ENCODE measurements around the gene CNTN5.

Gene CNTN5

GRCh38 chr11:100329352-100329751 lies 1308.6 kb downstream of the CNTN5 start:
- Histone ChIP-seq H3K36me3 (ENCODE audit: insufficient read depth, low read length) (no peaks in the 10 kb centered on the region), H2AFZ (ENCODE audit: low read length, unreplicated experiment) (no peak overlapping the region), H3K27ac (ENCODE audit: low read depth, low read length) (no peak overlapping the region)

GRCh38 chr11:100336873-100337272 lies 1316.1 kb downstream of the CNTN5 start:
- Histone ChIP-seq H3K36me3 (ENCODE audit: insufficient read depth, low read length) (no peaks in the 10 kb centered on the region), H3K79me2 (ENCODE audit: control insufficient read depth, insufficient read depth, low read length, unreplicated experiment) (no peaks in the 10 kb centered on the region), H3K4me3 (ENCODE audit: low read depth, low read length) (no peak overlapping the region), H3K27ac (ENCODE audit: low read depth, low read length) (no peak overlapping the region), H2AFZ (ENCODE audit: low read length, unreplicated experiment) (no peak overlapping the region), H3K27me3 (ENCODE audit: insufficient read depth, low read length) (no peaks in the 10 kb centered on the region), H3K4me1 (ENCODE audit: control insufficient read depth, insufficient read depth, low read length, unreplicated experiment) (no peaks in the 10 kb centered on the region)

More at GRCh38 chr11:100329352-100329751, 1308.6 kb downstream of the CNTN5 start:
- Histone ChIP-seq H3K79me2 (ENCODE audit: control insufficient read depth, insufficient read depth, low read length, unreplicated experiment) (no peaks in the 10 kb centered on the region), H3K4me3 (ENCODE audit: low read depth, low read length) (no peak overlapping the region), H3K27me3 (ENCODE audit: insufficient read depth, low read length) (no peaks in the 10 kb centered on the region), H3K4me1 (ENCODE audit: control insufficient read depth, insufficient read depth, low read length, unreplicated experiment) (no peaks in the 10 kb centered on the region)

DNA sequence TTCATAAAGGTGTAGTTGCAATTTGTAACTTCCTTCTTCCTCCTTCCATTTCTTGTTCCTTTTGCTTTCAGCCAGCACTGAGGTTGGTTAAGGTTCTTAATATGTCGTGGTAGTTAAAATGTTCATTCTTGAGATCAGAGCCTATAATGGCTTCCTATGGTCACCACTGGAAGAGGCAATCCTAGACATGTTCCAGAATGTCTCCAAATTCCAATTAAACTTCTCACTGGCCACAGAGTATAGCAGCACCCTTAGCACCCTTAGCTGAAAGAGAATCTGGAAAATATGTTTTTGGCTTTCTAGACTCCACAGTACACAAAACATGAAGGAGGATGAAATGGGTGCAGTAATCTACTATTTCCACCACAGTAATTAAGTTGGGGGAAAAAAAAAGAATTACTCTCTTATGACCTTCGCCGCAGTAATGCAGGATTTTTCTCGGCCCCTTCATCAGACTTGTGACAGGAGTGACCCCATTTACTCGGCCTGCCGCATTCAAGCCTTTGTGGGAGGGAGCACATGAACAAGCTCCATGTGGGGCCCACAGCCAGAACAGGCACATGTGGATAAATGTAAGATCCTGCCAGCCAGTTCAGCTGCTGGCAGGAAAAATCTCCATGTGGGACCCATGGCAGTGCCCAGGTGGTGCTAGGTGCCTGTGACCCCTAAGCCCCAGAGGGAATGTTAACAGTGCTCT lies 1317.5 kb downstream of the CNTN5 start:
- Histone ChIP-seq H3K79me2 (ENCODE audit: control insufficient read depth, insufficient read depth, low read length, unreplicated experiment) (no peaks in the 10 kb centered on the region), H3K36me3 (ENCODE audit: insufficient read depth, low read length) (no peaks in the 10 kb centered on the region), H2AFZ (ENCODE audit: low read length, unreplicated experiment) (no peak overlapping the region), H3K27ac (ENCODE audit: low read depth, low read length) (no peak overlapping the region), H3K27me3 (ENCODE audit: insufficient read depth, low read length) (no peaks in the 10 kb centered on the region), H3K4me1 (ENCODE audit: control insufficient read depth, insufficient read depth, low read length, unreplicated experiment) (no peaks in the 10 kb centered on the region), H3K4me3 (ENCODE audit: low read depth, low read length) (no peak overlapping the region)

DNA sequence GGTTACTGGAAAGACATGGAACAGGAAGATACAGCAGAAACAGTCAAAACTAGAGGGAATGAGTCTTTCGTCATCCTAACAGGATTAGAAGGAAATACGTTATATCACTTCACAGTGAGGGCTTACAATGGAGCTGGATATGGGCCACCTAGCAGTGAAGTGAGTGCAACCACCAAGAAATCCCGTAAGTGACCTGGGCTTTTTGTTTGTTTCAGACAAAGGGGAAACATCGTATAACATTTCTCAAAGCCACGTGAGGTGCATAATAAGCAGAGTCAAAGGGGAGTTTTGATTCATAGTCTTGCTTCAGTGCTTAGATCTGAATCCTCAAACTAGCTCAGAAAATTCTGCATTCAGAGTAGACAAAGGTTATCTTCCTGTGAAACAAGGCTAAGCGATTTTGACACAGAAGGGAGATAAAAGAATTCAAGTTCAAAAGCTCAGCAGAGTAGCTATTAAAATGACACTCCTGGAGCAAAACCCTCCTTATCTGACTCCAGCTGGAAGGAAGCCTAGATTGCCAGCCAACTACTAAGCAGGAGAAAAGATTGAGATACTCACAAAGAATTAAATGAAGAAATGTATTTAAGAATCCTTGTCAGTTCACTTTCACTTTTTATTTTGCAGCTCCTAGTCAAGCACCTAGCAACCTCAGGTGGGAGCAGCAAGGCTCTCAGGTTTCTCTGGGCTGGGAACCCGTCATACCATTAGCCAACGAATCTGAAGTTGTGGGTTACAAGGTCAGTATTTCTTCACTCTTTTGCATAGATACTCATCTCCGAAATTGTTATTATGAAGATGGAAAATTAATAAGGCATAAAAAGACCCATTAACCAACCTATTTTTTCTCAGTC lies 1319.9 kb downstream of the CNTN5 start:
- H3K27ac ChIP-seq (ENCODE audit: low read depth, low read length): no peak overlapping the region
- no peaks in the 10 kb centered on the region for H3K79me2 ChIP-seq (ENCODE audit: control insufficient read depth, insufficient read depth, low read length, unreplicated experiment)
- H2AFZ ChIP-seq (ENCODE audit: low read length, unreplicated experiment): no peak overlapping the region
- H3K27me3 ChIP-seq (ENCODE audit: insufficient read depth, low read length): no peaks in the 10 kb centered on the region
- no peaks in the 10 kb centered on the region for H3K36me3 ChIP-seq (ENCODE audit: insufficient read depth, low read length)
- no peaks in the 10 kb centered on the region for H3K4me1 ChIP-seq (ENCODE audit: control insufficient read depth, insufficient read depth, low read length, unreplicated experiment)
- H3K4me3 ChIP-seq (ENCODE audit: low read depth, low read length): 0 out of 2 replicates have a peak overlapping the region, but pooled peaks have one; percentile 21

- no peaks in the 10 kb centered on the region for H3K36me3 ChIP-seq (ENCODE audit: insufficient read depth, low read length)
- H3K4me1 ChIP-seq (ENCODE audit: control insufficient read depth, insufficient read depth, low read length, unreplicated experiment): no peaks in the 10 kb centered on the region
- no peak overlapping the region for H2AFZ ChIP-seq (ENCODE audit: low read length, unreplicated experiment)
- H3K79me2 ChIP-seq (ENCODE audit: control insufficient read depth, insufficient read depth, low read length, unreplicated experiment): no peaks in the 10 kb centered on the region
- no peak overlapping the region for H3K27ac ChIP-seq (ENCODE audit: low read depth, low read length)
- H3K27me3 ChIP-seq (ENCODE audit: insufficient read depth, low read length): no peaks in the 10 kb centered on the region
- H3K4me3 ChIP-seq (ENCODE audit: low read depth, low read length): no peak overlapping the region
Observed at GRCh38 chr11:100353083-100353482, 1332.3 kb downstream of the CNTN5 start.

- Histone ChIP-seq H3K79me2 (ENCODE audit: control insufficient read depth, insufficient read depth, low read length, unreplicated experiment) (no peaks in the 10 kb centered on the region), H3K4me1 (ENCODE audit: control insufficient read depth, insufficient read depth, low read length, unreplicated experiment) (no peaks in the 10 kb centered on the region), H3K27me3 (ENCODE audit: insufficient read depth, low read length) (no peaks in the 10 kb centered on the region), H3K4me3 (ENCODE audit: low read depth, low read length) (no peak overlapping the region), H3K36me3 (ENCODE audit: insufficient read depth, low read length) (no peaks in the 10 kb centered on the region), H2AFZ (ENCODE audit: low read length, unreplicated experiment) (no peak overlapping the region), H3K27ac (ENCODE audit: low read depth, low read length) (no peak overlapping the region)
Observed at GRCh38 chr11:100354736-100355135, 1334.0 kb downstream of the CNTN5 start.

DNA sequence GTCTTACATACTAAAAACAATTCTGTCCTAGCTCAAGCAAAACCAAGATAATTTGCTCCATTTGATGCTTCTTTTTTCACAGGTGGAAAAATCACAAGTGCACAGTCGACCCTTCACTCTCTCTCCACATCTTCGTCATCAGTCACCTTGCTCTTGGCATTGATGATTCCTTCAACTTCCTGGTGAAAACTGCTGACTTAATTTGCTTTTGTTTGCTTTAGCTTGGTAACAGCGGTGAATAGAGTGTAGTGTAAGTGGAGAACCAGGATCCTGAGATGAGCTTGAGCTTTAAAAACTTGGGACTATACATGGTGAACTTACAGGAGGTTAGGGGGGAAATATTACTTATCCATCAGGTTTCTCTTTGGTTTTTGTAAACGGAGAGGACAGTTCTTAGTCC lies 1335.3 kb downstream of the CNTN5 start:
- Histone ChIP-seq H3K4me3 (ENCODE audit: low read depth, low read length) (no peak overlapping the region), H3K4me1 (ENCODE audit: control insufficient read depth, insufficient read depth, low read length, unreplicated experiment) (no peaks in the 10 kb centered on the region), H3K27ac (ENCODE audit: low read depth, low read length) (no peak overlapping the region), H3K27me3 (ENCODE audit: insufficient read depth, low read length) (no peaks in the 10 kb centered on the region), H3K79me2 (ENCODE audit: control insufficient read depth, insufficient read depth, low read length, unreplicated experiment) (no peaks in the 10 kb centered on the region), H3K36me3 (ENCODE audit: insufficient read depth, low read length) (no peaks in the 10 kb centered on the region), H2AFZ (ENCODE audit: low read length, unreplicated experiment) (no peak overlapping the region)

GRCh38 chr11:100359281-100359680 lies 1338.5 kb downstream of the CNTN5 start:
- no peak overlapping the region for H3K27ac ChIP-seq (ENCODE audit: low read depth, low read length)
- H3K27me3 ChIP-seq (ENCODE audit: insufficient read depth, low read length): no peaks in the 10 kb centered on the region
- H3K79me2 ChIP-seq (ENCODE audit: control insufficient read depth, insufficient read depth, low read length, unreplicated experiment): no peaks in the 10 kb centered on the region
- no peak overlapping the region for H2AFZ ChIP-seq (ENCODE audit: low read length, unreplicated experiment)
- H3K4me3 ChIP-seq (ENCODE audit: low read depth, low read length): no peak overlapping the region
- no peaks in the 10 kb centered on the region for H3K4me1 ChIP-seq (ENCODE audit: control insufficient read depth, insufficient read depth, low read length, unreplicated experiment)
- H3K36me3 ChIP-seq (ENCODE audit: insufficient read depth, low read length): no peaks in the 10 kb centered on the region

DNA sequence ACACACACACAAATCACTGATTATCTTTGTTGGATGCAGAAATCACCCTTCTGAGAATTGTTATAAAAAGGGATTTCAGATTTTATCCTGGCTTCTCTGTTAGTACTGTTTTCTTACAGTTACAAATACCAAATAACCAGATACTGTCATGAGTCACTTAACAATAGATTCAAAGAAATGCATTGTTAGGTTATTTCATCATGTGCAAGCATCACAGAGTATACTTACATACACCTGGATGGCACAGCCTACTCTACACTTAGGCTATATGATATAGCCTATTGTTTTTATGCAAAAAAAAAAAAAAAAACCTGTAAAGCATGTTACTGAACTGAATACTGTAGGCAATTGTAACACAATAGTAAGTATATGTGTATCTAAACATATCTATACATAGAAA lies 1347.1 kb downstream of the CNTN5 start:
- no peaks in the 10 kb centered on the region for H3K36me3 ChIP-seq (ENCODE audit: insufficient read depth, low read length)
- no peaks in the 10 kb centered on the region for H3K79me2 ChIP-seq (ENCODE audit: control insufficient read depth, insufficient read depth, low read length, unreplicated experiment)
- H3K4me3 ChIP-seq (ENCODE audit: low read depth, low read length): no peak overlapping the region

GRCh38 chr11:100383357-100383865 lies 1362.7 kb downstream of the CNTN5 start:
- no peaks in the 10 kb centered on the region for H3K4me1 ChIP-seq (ENCODE audit: control insufficient read depth, insufficient read depth, low read length, unreplicated experiment)
- H2AFZ ChIP-seq (ENCODE audit: low read length, unreplicated experiment): no peak overlapping the region
- no peak overlapping the region for H3K4me3 ChIP-seq (ENCODE audit: low read depth, low read length)
- H3K27me3 ChIP-seq (ENCODE audit: insufficient read depth, low read length): no peaks in the 10 kb centered on the region
- H3K79me2 ChIP-seq (ENCODE audit: control insufficient read depth, insufficient read depth, low read length, unreplicated experiment): no peaks in the 10 kb centered on the region
- no peaks in the 10 kb centered on the region for H3K36me3 ChIP-seq (ENCODE audit: insufficient read depth, low read length)
- no peak overlapping the region for H3K27ac ChIP-seq (ENCODE audit: low read depth, low read length)

More for the DNA sequence above, 1347.1 kb downstream of the CNTN5 start:
- Histone ChIP-seq H3K27me3 (ENCODE audit: insufficient read depth, low read length) (no peaks in the 10 kb centered on the region), H3K4me1 (ENCODE audit: control insufficient read depth, insufficient read depth, low read length, unreplicated experiment) (no peaks in the 10 kb centered on the region), H3K27ac (ENCODE audit: low read depth, low read length) (no peak overlapping the region), H2AFZ (ENCODE audit: low read length, unreplicated experiment) (no peak overlapping the region)

Measured in ACC112 (cell line).